A549 (cell line): ENCODE results near the gene NCS1. TPM values are rescaled to one million over a fixed set of nuclear protein-coding genes. Genes with fewer than 3 reads are reported as not detected.

Source experiments
- ATAC-seq, 2 experiments: fragments of 200-7000 bp in 1 of 2; fragments of >200 bp in 1 of 2; cut with Nextera tagmentation in 1 of 2; cut with Tn5 transposase in 1 of 2; 3 replicates each; pipeline versions ENCODE4 v1.8.0 to v1.9.1; 2018 to 2020; ENCODE audit warnings: mild to moderate bottlenecking in 1 of 2, moderate library complexity in 1 of 2
- CTCF ChIA-PET: fragments of 300-600 bp; sonication (Branson Sonifier 250); formaldehyde crosslinking; extraction: SDS; loops from one replicate; lab custom pipeline; 2021; ENCODE audit warnings: antibody characterized with exemption, inconsistent platforms; lab: Yijun Ruan, JAX
- POLR2A ChIA-PET: fragments of 350-600 bp; formaldehyde crosslinking; extraction: SDS; loops from one replicate; lab custom pipeline; 2021; ENCODE audit warnings: antibody characterized with exemption, inconsistent platforms; lab: Yijun Ruan, JAX
- DNase-seq, 2 experiments: peaks; one replicate each; pipeline versions ENCODE4 v3.0.0 to v3.0.0-alpha.2; 2011 to 2016; ENCODE audit warnings: low read depth in 1 of 2, low spot score in 1 of 2
- FAIRE-seq: peaks from 2 replicates; lab custom pipeline; 2011; peaks lifted over from hg19 to GRCh38; lab: Jason Lieb, UNC
- H3K27ac ChIP-seq, 2 experiments: fragments of >200 bp; sonication (Bioruptor Twin); formaldehyde crosslinking; 3 replicates each; pipeline ENCODE4 v1.5.1; 2016 to 2017
- H3K4me1 ChIP-seq: fragments of >200 bp; sonication (Bioruptor Twin); formaldehyde crosslinking; 3 replicates; pipeline ENCODE4 v1.6.1; 2016
- H3K4me2 ChIP-seq: fragments of >200 bp; sonication (Bioruptor Twin); formaldehyde crosslinking; 3 replicates; pipeline ENCODE4 v1.6.1; 2016
- H3K4me3 ChIP-seq: fragments of >200 bp; sonication (Bioruptor Twin); formaldehyde crosslinking; 3 replicates; pipeline ENCODE4 v1.5.1; 2016
- H3K9me3 ChIP-seq: fragments of >200 bp; sonication (Bioruptor Twin); formaldehyde crosslinking; 3 replicates; pipeline ENCODE4 v1.6.1; 2016
- BCL3 ChIP-seq: fragments of >200 bp; sonication (Bioruptor Twin); formaldehyde crosslinking; IDR thresholded peaks from 3 replicates; pipeline ENCODE4 v1.6.1; 2016
- CBX2 ChIP-seq: fragments of 200-600 bp; sonication (generic); IDR thresholded peaks from 2 replicates; pipeline ENCODE4 v1.6.1; 2016; ENCODE audit warnings: low read depth, mild to moderate bottlenecking, borderline replicate concordance
- CBX8 ChIP-seq: fragments of 200-600 bp; sonication (generic); IDR thresholded peaks from 2 replicates; pipeline ENCODE4 v1.6.1; 2016
- CEBPB ChIP-seq, 2 experiments: fragments of >200 bp in 1 of 2; sonication (Bioruptor Twin) in 1 of 2; formaldehyde crosslinking in 1 of 2; IDR thresholded peaks; 2 replicates each; pipeline ENCODE4 v1.6.1; 2012 to 2016
- EHMT2 ChIP-seq: fragments of 200-600 bp; sonication (generic); IDR thresholded peaks from 2 replicates; pipeline ENCODE4 v1.6.1; 2016; ENCODE audit warnings: antibody characterized with exemption, low read depth, mild to moderate bottlenecking, moderate library complexity
- ELK1 ChIP-seq: fragments of 150-350 bp; IDR thresholded peaks from 2 replicates; pipeline ENCODE4 v1.6.1; 2014; ENCODE audit warnings: low read depth, mild to moderate bottlenecking, low read length
- ESRRA ChIP-seq: fragments of 150-350 bp; IDR thresholded peaks from 2 replicates; pipeline ENCODE4 v1.6.1; 2014; ENCODE audit warnings: mild to moderate bottlenecking, low read length, borderline replicate concordance
- HDAC2 ChIP-seq: fragments of 200-600 bp; sonication (generic); IDR thresholded peaks from 2 replicates; pipeline ENCODE4 v1.6.1; 2016
- HES2 ChIP-seq: fragments of >200 bp; sonication (Bioruptor Twin); formaldehyde crosslinking; IDR thresholded peaks from 2 replicates; pipeline ENCODE4 v1.6.1; 2016
- HOXA7 ChIP-seq: fragments of 250-450 bp; sonication (Bioruptor Pico); IDR thresholded peaks from 2 replicates; pipeline ENCODE4 v1.5.0; 2020; ENCODE audit warnings: mild to moderate bottlenecking, moderate library complexity
- JUNB ChIP-seq: fragments of >200 bp; sonication (Bioruptor Twin); formaldehyde crosslinking; IDR thresholded peaks from 2 replicates; pipeline ENCODE4 v1.6.1; 2016
- KDM5A ChIP-seq: fragments of 200-600 bp; sonication (generic); IDR thresholded peaks from 2 replicates; pipeline ENCODE4 v1.6.1; 2016; ENCODE audit warnings: antibody characterized with exemption, mild to moderate bottlenecking
- POLR2A ChIP-seq: IDR thresholded peaks from 2 replicates; pipeline ENCODE4 v1.6.1; 2012; ENCODE audit warnings: mild to moderate bottlenecking, low read length
- RCOR1 ChIP-seq: fragments of 150-350 bp; IDR thresholded peaks from 2 replicates; pipeline ENCODE4 v1.6.1; 2014; ENCODE audit warnings: antibody characterized with exemption, low read length, low read depth
- REST ChIP-seq: fragments of 200-600 bp; sonication (generic); IDR thresholded peaks from 2 replicates; pipeline ENCODE4 v1.6.1; 2016; ENCODE audit warnings: antibody characterized with exemption, mild to moderate bottlenecking, moderate library complexity
- RNF2 ChIP-seq: fragments of 200-600 bp; sonication (generic); IDR thresholded peaks from 2 replicates; pipeline ENCODE4 v1.6.1; 2016; ENCODE audit warnings: low read depth, mild to moderate bottlenecking, antibody characterized with exemption, moderate library complexity, borderline replicate concordance
- SMC3 ChIP-seq: fragments of >200 bp; sonication (Bioruptor Twin); formaldehyde crosslinking; IDR thresholded peaks from 3 replicates; pipeline ENCODE4 v1.6.1; 2018; ENCODE audit warnings: inconsistent platforms
- ZFP36 ChIP-seq: fragments of 450-650 bp; IDR thresholded peaks from 2 replicates; pipeline ENCODE4 v1.6.1; 2014; ENCODE audit warnings: borderline replicate concordance; ENCODE audit not compliant: partially characterized antibody
- ZNF302 ChIP-seq: fragments of 250-450 bp; sonication (Bioruptor Pico); IDR thresholded peaks from 2 replicates; pipeline ENCODE4 v1.9.0; 2021; ENCODE audit warnings: inconsistent platforms, mild to moderate bottlenecking, moderate library complexity
- WGBS: methylation state at CpG from one replicate; pipeline ENCODE4 v1.1.6; 2017; ENCODE audit errors: missing lambda C conversion rate; 5-methylcytosine and 5-hydroxymethylcytosine counted together
- polyA plus RNA-seq, 4 experiments: library from polyadenylated mRNA; depleted of rRNA in 3 of 4; stranded (reverse); fragments of >200 nt; fragmentation: RNase III in 1 of 4; extraction: RNeasy Plus Mini Kit Qiagen cat#74134 plus additional on column Dnase treatment in 1 of 4; gene quantifications; 2 replicates in 3 of 4; 3 replicates in 1 of 4; pipeline ENCODE4 v1.2.3, GENCODE V29; 2011 to 2017

The NCS1 gene
- polyA plus RNA-seq, 2 of the 4 experiments (the other 2 are of a cell fraction), result 17.9 to 21.9 TPM

GRCh38 chr9:130144703-130145102, 27.5 kb upstream of the NCS1 start:
- Histone ChIP-seq H3K4me3 (no peak overlapping the region), H3K4me2 (no peak overlapping the region), H3K4me1 (no peaks in the 10 kb centered on the region), H3K9me3 (no peaks in the 10 kb centered on the region), H3K27ac (no peak overlapping the region)
- DNase-seq (no peak), FAIRE-seq (no peak), ATAC-seq (no peak)
- ChIA-PET CTCF (interaction anchor here (1.2 to 1.3 kb wide), 3 partner anchors 37 to 199 kb away, joined by 3 to 4 read pairs (median 3); no protein-coding TSS in a partner anchor), POLR2A (no interaction called here)
- no peak for TF ChIP-seq RCOR1
- no peak for TF ChIP-seq ESRRA
- TF ChIP-seq HOXA7 (CRISPR knock-in tag), result no peak
- TF ChIP-seq HES2, result no peak
- TF ChIP-seq KDM5A, result no peak
- TF ChIP-seq ELK1, result no peak
- no peak for TF ChIP-seq POLR2A
- no peak for TF ChIP-seq SMC3
- TF ChIP-seq JUNB, result no peak
- TF ChIP-seq CEBPB (IDR thresholded peaks at IDR 0.05), result no peak
- no peak for TF ChIP-seq ZFP36
- no peak for TF ChIP-seq RNF2
- TF ChIP-seq EHMT2, result no peak
- no peak for TF ChIP-seq BCL3
- TF ChIP-seq HDAC2, result no peak
- no peak for TF ChIP-seq ZNF302
- TF ChIP-seq REST, result no peak
- 62% methylated on average over 5 of the region's 5 CpGs for WGBS

GRCh38 chr9:130145658-130146057, 26.5 kb upstream of the NCS1 start:
- H3K4me1 ChIP-seq, result peaks cover 4% of the 10 kb centered on the region
- FAIRE-seq, result no peak
- ATAC-seq, result no peak
- CTCF ChIA-PET, result interaction anchor here (0.9 to 2.1 kb wide), 5 partner anchors 11 to 199 kb away, joined by 3 to 6 read pairs (median 3); no protein-coding TSS in a partner anchor
- WGBS, result 67% methylated on average over 1 of the region's 1 CpG
- no peak overlapping the region for H3K4me3 ChIP-seq
- POLR2A ChIA-PET, result no interaction called here
- H3K27ac ChIP-seq, result no peak overlapping the region
- H3K9me3 ChIP-seq, result no peaks in the 10 kb centered on the region
- H3K4me2 ChIP-seq, result no peak overlapping the region
- DNase-seq, result no peak
- TF ChIP-seq CBX2, result no peak
- no peak for TF ChIP-seq JUNB
- no peak for TF ChIP-seq BCL3
- TF ChIP-seq HDAC2, result no peak
- no peak for TF ChIP-seq CBX8
- TF ChIP-seq, all 56 proteins: peak for 0
